ENCODE measurements around the gene MYO16.

Gene MYO16

DNA sequence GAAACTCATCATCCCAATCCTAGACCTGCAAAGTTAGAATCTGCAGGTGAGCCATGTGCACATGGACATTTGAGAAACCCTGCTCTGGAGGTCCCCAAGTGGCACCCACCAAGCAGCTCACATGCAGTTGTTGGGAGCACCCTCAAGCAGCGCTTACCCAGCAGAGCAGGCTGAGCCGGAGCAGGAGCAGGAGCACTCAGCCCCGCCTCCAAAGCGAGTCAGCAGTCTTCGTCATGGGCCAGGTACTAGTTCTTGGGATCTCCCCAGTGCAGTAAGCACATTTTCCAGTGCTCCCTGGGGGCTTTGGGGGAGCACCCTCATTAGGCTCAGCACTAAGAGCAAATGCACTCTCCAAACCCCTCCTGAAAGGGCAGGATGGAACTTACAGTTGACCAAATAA lies 584.3 kb downstream of the MYO16 start (continued):
- no peak for TF ChIP-seq ZNF521 (tag by site-specific recombination; IDR thresholded peaks at IDR 0.05)
- TF ChIP-seq ZNF426 (tag by site-specific recombination; IDR thresholded peaks at IDR 0.05) = no peak
- TF ChIP-seq KLF1 (tag by site-specific recombination; IDR thresholded peaks at IDR 0.05) = no peak
- no peak for TF ChIP-seq OSR2 (tag by site-specific recombination; IDR thresholded peaks at IDR 0.05)

- Histone ChIP-seq H3K4me3 (ENCODE audit: low read depth, low read length) (no peak overlapping the region), H3K36me3 (ENCODE audit: control insufficient read depth in 2 of 2, insufficient read depth in 1 of 2, low read length in 2 of 2) (no peaks in the 10 kb centered on the region), H3K27ac (ENCODE audit: extremely low read depth, low read depth, low read length) (no peak overlapping the region), H3K4me1 (ENCODE audit: control insufficient read depth, insufficient read depth, low read length) (no peaks in the 10 kb centered on the region), H3K9me3 (ENCODE audit: control insufficient read depth, insufficient read depth, low read depth, low read length) (no peaks in the 10 kb centered on the region)
- ChIA-PET CTCF (interaction anchor here (0.6 kb wide), 2 partner anchors 11 to 490 kb away, joined by 3 to 4 read pairs; no protein-coding TSS in a partner anchor), POLR2A (no interaction called here)
- TF ChIP-seq ZNF792 (tag by site-specific recombination; IDR thresholded peaks at IDR 0.05) (no peak), ZEB2 (tag by site-specific recombination; IDR thresholded peaks at IDR 0.05) (no peak), ZNF121 (tag by site-specific recombination; IDR thresholded peaks at IDR 0.05) (no peak), ZNF138 (tag by site-specific recombination; IDR thresholded peaks at IDR 0.05; ENCODE audit: borderline replicate concordance) (no peak), GLIS2 (tag by site-specific recombination; IDR thresholded peaks at IDR 0.05) (no peak), KLF1 (tag by site-specific recombination; IDR thresholded peaks at IDR 0.05) (no peak), ZNF112 (tag by site-specific recombination; IDR thresholded peaks at IDR 0.05) (no peak), SP3 (tag by site-specific recombination; IDR thresholded peaks at IDR 0.05) (no peak), ZNF26 (tag by site-specific recombination; IDR thresholded peaks at IDR 0.05) (no peak), ZNF600 (tag by site-specific recombination; IDR thresholded peaks at IDR 0.05) (no peak), ZNF692 (tag by site-specific recombination; IDR thresholded peaks at IDR 0.05) (no peak)
Measured at GRCh38 chr13:109214393-109214792, 585.0 kb downstream of the MYO16 start.

DNA sequence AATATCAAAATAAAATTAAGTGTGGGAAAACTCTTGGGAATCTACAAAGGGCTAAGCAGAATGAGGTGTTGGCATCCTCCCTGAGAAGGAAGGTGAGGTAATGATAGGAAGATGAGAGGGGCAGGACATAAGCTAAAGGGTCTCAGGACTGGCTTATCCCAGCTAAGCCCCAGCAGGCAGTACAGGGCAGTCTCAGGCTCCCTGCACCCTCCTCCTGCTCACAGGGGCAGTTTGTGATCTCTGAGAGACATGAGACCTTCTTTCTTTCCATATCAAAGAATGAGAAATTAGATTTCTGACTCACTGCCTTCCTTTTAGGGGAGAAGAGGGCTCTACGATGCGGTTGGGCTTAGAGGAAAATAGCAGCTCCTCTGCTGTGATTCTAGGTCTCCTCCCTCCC lies 586.0 kb downstream of the MYO16 start:
- Histone ChIP-seq H3K27ac (ENCODE audit: extremely low read depth, low read depth, low read length) (no peak overlapping the region), H3K36me3 (ENCODE audit: control insufficient read depth in 2 of 2, insufficient read depth in 1 of 2, low read length in 2 of 2) (no peaks in the 10 kb centered on the region), H3K9me3 (ENCODE audit: control insufficient read depth, insufficient read depth, low read depth, low read length) (no peaks in the 10 kb centered on the region), H3K4me1 (ENCODE audit: control insufficient read depth, insufficient read depth, low read length) (no peaks in the 10 kb centered on the region), H3K4me3 (ENCODE audit: low read depth, low read length) (no peak overlapping the region)
- ChIA-PET CTCF (no interaction called here), POLR2A (no interaction called here)
- TF ChIP-seq ZNF530 (tag by site-specific recombination; IDR thresholded peaks at IDR 0.05; ENCODE audit: low read depth) (no peak), ZNF830 (tag by site-specific recombination; IDR thresholded peaks at IDR 0.05; ENCODE audit: low read depth) (no peak), YY2 (tag by site-specific recombination; IDR thresholded peaks at IDR 0.05) (no peak), ZFP41 (tag by site-specific recombination; IDR thresholded peaks at IDR 0.05; ENCODE audit: borderline replicate concordance) (no peak), ZNF223 (tag by site-specific recombination; IDR thresholded peaks at IDR 0.05) (no peak), ZNF654 (tag by site-specific recombination; IDR thresholded peaks at IDR 0.05; ENCODE audit: low read depth) (no peak), WT1 (tag by site-specific recombination; IDR thresholded peaks at IDR 0.05) (no peak), ZNF610 (tag by site-specific recombination; IDR thresholded peaks at IDR 0.05; ENCODE audit: borderline replicate concordance) (no peak), HOXC10 (CRISPR knock-in tag; IDR thresholded peaks at IDR 0.05) (no peak), ZNF404 (tag by site-specific recombination; IDR thresholded peaks at IDR 0.05) (no peak), ZNF121 (tag by site-specific recombination; IDR thresholded peaks at IDR 0.05) (no peak), PBX3 (CRISPR knock-in tag; IDR thresholded peaks at IDR 0.05) (no peak)
- TF ChIP-seq, protein P1, sequence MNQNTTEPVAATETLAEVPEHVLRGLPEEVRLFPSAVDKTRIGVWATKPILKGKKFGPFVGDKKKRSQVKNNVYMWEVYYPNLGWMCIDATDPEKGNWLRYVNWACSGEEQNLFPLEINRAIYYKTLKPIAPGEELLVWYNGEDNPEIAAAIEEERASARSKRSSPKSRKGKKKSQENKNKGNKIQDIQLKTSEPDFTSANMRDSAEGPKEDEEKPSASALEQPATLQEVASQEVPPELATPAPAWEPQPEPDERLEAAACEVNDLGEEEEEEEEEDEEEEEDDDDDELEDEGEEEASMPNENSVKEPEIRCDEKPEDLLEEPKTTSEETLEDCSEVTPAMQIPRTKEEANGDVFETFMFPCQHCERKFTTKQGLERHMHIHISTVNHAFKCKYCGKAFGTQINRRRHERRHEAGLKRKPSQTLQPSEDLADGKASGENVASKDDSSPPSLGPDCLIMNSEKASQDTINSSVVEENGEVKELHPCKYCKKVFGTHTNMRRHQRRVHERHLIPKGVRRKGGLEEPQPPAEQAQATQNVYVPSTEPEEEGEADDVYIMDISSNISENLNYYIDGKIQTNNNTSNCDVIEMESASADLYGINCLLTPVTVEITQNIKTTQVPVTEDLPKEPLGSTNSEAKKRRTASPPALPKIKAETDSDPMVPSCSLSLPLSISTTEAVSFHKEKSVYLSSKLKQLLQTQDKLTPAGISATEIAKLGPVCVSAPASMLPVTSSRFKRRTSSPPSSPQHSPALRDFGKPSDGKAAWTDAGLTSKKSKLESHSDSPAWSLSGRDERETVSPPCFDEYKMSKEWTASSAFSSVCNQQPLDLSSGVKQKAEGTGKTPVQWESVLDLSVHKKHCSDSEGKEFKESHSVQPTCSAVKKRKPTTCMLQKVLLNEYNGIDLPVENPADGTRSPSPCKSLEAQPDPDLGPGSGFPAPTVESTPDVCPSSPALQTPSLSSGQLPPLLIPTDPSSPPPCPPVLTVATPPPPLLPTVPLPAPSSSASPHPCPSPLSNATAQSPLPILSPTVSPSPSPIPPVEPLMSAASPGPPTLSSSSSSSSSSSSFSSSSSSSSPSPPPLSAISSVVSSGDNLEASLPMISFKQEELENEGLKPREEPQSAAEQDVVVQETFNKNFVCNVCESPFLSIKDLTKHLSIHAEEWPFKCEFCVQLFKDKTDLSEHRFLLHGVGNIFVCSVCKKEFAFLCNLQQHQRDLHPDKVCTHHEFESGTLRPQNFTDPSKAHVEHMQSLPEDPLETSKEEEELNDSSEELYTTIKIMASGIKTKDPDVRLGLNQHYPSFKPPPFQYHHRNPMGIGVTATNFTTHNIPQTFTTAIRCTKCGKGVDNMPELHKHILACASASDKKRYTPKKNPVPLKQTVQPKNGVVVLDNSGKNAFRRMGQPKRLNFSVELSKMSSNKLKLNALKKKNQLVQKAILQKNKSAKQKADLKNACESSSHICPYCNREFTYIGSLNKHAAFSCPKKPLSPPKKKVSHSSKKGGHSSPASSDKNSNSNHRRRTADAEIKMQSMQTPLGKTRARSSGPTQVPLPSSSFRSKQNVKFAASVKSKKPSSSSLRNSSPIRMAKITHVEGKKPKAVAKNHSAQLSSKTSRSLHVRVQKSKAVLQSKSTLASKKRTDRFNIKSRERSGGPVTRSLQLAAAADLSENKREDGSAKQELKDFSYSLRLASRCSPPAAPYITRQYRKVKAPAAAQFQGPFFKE (tag by site-specific recombination; IDR thresholded peaks at IDR 0.05; ENCODE audit: borderline replicate concordance) = no peak

All from HEK293 (cell line).